GM18867 (cell line): Measurements from ENCODE around the gene CHCHD6.

Source experiments
- ATAC-seq: cut with Tn5 transposase; IDR thresholded peaks from one replicate; pipeline ENCODE4 v1.9.1; 2021; ENCODE audit warnings: mild to moderate bottlenecking, moderate library complexity; ENCODE audit not compliant: unreplicated experiment

The CHCHD6 gene

DNA sequence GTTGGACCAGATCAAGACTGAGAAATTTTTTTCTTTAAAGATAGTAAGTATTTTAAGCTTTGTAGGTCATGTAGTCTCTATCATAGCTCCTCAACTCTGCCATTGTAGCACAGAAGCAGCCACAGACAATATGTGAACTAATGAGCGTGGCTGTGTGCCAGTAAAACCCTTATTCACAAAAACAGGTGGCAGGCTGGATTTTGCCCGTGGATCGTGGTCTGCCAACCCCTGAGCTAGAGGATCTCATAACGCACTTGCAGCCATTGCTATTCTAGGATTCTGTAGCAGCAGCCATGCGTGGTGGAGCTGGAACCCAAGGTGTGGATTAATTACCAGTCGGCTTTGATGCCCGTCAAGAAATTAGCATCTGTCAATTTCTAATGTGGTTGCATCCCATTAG, 210.2 kb downstream of the CHCHD6 start:
- no peak for ATAC-seq

GRCh38 chr3:126915015-126915414, 211.0 kb downstream of the CHCHD6 start:
- ATAC-seq = no peak

DNA sequence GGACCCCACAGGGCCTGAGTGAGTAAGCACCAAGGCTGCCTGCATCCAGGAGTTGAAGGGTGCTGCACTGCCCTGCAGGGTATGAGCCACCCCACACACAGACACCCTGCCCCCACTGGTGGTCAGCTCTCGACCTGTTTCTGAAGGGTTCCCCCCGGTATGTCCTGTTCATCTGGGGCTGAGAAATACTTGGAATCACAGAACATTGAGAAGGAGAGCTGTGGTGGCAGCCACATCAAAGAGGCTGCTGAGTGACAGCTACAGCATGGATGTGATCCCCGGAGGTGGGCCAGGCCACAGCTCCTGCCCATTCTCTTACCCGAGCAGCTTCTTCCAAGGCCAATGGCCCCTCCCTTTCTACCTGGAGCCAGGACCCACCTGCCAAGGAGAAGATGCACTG, 212.5 kb downstream of the CHCHD6 start:
- ATAC-seq = no peak

DNA sequence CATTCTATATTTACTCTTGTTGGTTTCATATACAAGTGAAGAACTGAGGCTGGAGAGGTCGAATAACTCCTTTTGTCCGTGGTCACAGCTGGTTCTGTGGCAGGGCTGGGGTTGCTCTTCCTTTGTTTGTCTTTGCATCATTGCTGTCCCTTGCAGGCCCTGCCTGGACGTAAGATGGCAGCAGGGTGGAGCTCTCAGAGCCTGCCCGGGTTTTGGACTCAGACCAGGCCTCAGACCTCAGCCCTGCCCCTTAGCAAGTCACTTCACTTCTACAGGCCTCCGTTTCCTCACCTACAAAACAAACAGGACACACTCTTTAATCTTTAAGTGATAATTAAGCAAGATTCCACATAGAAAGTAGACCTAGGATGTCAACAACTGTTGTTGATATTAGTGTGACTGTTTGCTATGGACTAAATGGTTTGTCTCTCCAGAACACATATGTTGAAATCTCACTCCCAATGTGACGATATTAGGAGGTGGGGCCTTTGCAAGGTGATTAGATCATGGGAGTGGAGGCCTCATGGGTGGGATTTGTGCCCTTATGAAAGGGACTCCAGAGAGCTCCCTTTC, 213.3 kb downstream of the CHCHD6 start:
- ATAC-seq = no peak

GRCh38 chr3:126918355-126918821, 214.3 kb downstream of the CHCHD6 start:
- no peak for ATAC-seq

DNA sequence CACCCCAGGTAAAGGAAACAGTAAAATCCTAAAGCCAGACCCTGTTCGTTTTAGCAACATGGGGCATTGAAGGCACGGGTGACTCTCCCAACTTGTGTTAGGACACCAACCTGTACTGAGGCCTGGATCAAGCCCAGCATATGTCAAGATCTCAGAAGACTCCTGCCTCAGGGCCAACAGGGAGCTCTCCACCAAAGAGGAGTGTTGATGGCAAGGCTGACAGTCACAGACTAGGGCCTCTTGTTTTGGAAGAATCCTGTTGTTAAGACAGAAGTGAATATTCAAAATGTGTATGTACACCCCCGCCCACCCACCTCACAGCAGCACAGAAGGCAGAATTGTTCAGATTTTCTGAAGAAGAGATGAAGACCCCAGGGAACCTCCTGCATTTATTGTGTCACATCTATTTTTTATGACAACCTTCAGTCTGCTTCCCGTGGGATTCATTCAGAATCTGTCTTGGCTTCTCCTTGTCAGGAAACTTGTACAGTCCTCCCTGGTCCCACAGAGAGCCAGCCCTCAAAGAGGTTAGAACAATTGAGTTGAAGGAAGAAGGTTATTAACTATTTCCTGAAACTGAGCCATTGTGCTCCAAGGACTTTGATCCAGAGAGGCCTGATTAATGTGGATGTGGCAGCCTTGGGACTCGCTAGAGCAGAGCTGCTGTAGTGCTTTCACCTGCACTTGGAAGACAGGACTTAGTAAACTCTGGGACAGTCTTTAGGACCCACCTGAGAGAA, 217.2 kb downstream of the CHCHD6 start:
- ATAC-seq = no peak

GRCh38 chr3:126922466-126922865, 218.4 kb downstream of the CHCHD6 start:
- no peak for ATAC-seq

DNA sequence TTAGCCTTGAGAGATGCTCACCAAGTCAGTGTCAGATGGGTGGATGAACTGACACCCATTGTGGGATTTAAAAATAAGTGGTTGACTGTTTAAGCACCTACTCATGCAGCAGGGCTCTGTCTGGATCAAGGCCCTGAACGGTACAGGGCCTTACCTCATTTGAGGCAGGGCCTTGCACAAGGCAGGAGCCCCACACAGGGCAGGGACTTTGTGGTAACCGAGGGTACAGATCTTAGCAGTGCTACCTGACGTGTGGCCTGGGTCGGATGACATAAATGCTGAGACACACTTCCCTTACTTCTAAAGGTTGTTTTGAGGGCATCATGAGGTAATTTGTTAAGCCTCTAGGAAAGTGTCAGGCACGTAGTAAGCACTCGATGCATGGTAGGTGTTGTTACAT, 219.4 kb downstream of the CHCHD6 start:
- no peak for ATAC-seq

GRCh38 chr3:126923895-126924294, 219.9 kb downstream of the CHCHD6 start:
- no peak for ATAC-seq

DNA sequence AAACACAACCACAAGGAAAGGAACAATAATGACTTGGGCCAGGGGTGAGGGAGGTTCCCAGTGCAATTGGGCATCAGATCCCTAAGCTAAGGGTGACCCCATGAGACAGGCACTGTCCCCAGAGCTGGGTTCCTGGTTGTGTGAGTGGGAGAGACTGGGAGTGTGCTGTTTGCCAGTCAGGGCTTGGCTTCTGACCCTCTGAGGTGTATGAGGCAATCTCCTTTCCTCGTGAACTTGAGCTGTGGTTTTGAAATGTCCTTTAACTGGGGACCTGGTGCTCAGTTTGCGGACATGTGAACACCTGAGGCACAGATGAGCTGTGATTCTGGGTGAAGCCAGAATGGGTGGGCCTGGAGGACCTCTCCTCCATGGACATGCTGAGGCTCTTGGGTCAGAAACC, 220.4 kb downstream of the CHCHD6 start:
- ATAC-seq = no peak

- no peak for ATAC-seq
These were observed 221.6 kb downstream of the CHCHD6 start for GRCh38 chr3:126925411-126926171.

- ATAC-seq = no peak
These were observed 222.8 kb downstream of the CHCHD6 start for GRCh38 chr3:126926684-126927400.

DNA sequence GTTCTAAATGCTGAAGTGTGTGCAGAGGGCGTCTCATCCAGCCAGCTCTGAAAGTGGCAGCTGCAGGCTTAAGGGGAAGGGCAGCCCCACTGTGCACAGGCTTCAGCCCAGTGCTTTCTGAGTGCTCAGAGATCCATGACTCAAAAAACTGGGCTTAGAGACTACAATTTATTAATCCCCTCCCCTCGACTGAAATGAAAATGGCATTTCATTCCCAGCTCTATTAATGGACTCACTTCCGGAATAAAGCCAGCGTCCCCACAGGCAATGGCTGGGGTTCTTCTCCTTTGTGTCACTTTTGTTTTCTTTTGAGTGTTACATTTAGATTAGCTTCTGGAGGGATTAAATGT, 223.3 kb downstream of the CHCHD6 start:
- ATAC-seq = no peak

GRCh38 chr3:126927846-126928245, 223.8 kb downstream of the CHCHD6 start:
- ATAC-seq = no peak

- no peak for ATAC-seq
These were observed 225.0 kb downstream of the CHCHD6 start for GRCh38 chr3:126928921-126929474.

GRCh38 chr3:126930936-126931600, 227.0 kb downstream of the CHCHD6 start:
- no peak for ATAC-seq

DNA sequence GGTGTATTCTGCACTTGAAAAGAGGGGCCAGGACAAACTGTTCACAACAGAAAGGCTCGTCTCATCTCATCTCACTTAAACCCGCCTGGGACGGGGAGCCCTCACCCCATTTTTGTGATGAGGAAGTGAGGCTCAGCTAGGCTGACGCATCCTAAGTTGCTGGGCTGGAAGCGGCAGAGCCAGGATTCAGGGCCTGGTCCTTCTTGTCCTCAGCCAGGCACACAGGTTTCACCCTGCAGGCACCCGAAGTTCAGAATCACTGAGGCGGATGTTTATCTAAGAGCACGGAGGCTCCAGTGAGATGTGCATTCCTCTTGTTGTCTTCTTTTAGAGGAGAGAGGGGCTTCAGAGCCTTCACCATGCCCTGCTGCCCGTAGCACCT, 227.8 kb downstream of the CHCHD6 start:
- ATAC-seq = no peak

GRCh38 chr3:126932188-126932931, 228.3 kb downstream of the CHCHD6 start:
- no peak for ATAC-seq

- ATAC-seq = no peak
These were observed 230.0 kb downstream of the CHCHD6 start for GRCh38 chr3:126934031-126934531.

- ATAC-seq = no peak
These were observed 231.0 kb downstream of the CHCHD6 start for GRCh38 chr3:126934991-126935390.
